Measurements from ENCODE around the gene RPS6KB1.

Gene RPS6KB1

GRCh38 chr17:59876107-59876506 lies 16.8 kb upstream of the RPS6KB1 start:
- H3K79me2 ChIP-seq (ENCODE audit: insufficient read depth, low read length): no peaks in the 10 kb centered on the region
- no peaks in the 10 kb centered on the region for H3K27me3 ChIP-seq (ENCODE audit: low read length)
- TF ChIP-seq CTCF (IDR thresholded peaks at IDR 0.05; ENCODE audit: insufficient read depth, low read length, poor library complexity, severe bottlenecking) (no peak), EZH2phosphoT487 (conservative IDR thresholded peaks at IDR 0.05; ENCODE audit: low read length) (no peak)
- no peaks in the 10 kb centered on the region for H3F3A ChIP-seq (ENCODE audit: insufficient read depth)
- no peak overlapping the region for H3K27ac ChIP-seq (ENCODE audit: low read depth, low read length)
- no peak overlapping the region for H3K9ac ChIP-seq (ENCODE audit: low read length)
- H3K4me3 ChIP-seq (ENCODE audit: insufficient read depth, low read length, poor library complexity, severe bottlenecking): no peak overlapping the region
- H3K9me3 ChIP-seq (ENCODE audit: insufficient read depth, low read length): no peaks in the 10 kb centered on the region
- H2AFZ ChIP-seq (ENCODE audit: low read depth, low read length, severe bottlenecking): no peak overlapping the region
- H3K36me3 ChIP-seq (ENCODE audit: low read length): 0 out of 2 replicates have a peak, but pooled peaks cover 2% of the 10 kb centered on the region
- no peaks in the 10 kb centered on the region for H3K9me2 ChIP-seq (replicated peaks; ENCODE audit: insufficient read depth, low read length)
- H4K20me1 ChIP-seq (ENCODE audit: low read depth, low read length): no peaks in the 10 kb centered on the region
- H3K4me2 ChIP-seq (ENCODE audit: low read depth, low read length, poor library complexity, severe bottlenecking): no peak overlapping the region

DNA sequence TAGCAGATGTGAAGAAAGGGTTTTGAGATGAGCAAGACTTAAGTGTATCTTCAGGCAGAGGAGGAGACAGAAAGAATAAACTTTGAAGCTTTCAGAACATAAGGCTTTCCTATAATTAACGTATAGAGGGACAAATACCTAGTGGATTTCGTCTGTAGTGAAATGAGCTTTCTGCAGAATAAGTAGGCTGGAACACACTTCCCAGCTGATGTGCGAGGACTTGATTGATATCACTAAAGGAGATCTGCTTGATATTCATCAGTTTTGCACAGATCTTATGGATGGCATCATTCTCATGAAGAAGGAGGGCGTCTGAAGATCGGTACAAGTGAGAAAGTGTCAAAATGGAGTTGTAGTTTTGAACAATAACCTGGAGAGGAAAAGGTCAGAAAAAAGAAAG lies 15.0 kb upstream of the RPS6KB1 start:
- Histone ChIP-seq H3K27ac (ENCODE audit: low read depth, low read length) (no peak overlapping the region), H3K9me2 (replicated peaks; ENCODE audit: insufficient read depth, low read length) (no peaks in the 10 kb centered on the region), H3F3A (ENCODE audit: insufficient read depth) (no peaks in the 10 kb centered on the region), H3K4me3 (ENCODE audit: insufficient read depth, low read length, poor library complexity, severe bottlenecking) (no peak overlapping the region), H4K20me1 (ENCODE audit: low read depth, low read length) (no peaks in the 10 kb centered on the region), H3K36me3 (ENCODE audit: low read length) (0 out of 2 replicates have a peak, but pooled peaks cover 2% of the 10 kb centered on the region), H3K9ac (ENCODE audit: low read length) (no peak overlapping the region), H3K9me3 (ENCODE audit: insufficient read depth, low read length) (no peaks in the 10 kb centered on the region), H3K79me2 (ENCODE audit: insufficient read depth, low read length) (no peaks in the 10 kb centered on the region), H3K4me2 (ENCODE audit: low read depth, low read length, poor library complexity, severe bottlenecking) (no peak overlapping the region), H3K27me3 (ENCODE audit: low read length) (no peaks in the 10 kb centered on the region), H2AFZ (ENCODE audit: low read depth, low read length, severe bottlenecking) (no peak overlapping the region)
- TF ChIP-seq EZH2phosphoT487 (conservative IDR thresholded peaks at IDR 0.05; ENCODE audit: low read length): no peak

DNA sequence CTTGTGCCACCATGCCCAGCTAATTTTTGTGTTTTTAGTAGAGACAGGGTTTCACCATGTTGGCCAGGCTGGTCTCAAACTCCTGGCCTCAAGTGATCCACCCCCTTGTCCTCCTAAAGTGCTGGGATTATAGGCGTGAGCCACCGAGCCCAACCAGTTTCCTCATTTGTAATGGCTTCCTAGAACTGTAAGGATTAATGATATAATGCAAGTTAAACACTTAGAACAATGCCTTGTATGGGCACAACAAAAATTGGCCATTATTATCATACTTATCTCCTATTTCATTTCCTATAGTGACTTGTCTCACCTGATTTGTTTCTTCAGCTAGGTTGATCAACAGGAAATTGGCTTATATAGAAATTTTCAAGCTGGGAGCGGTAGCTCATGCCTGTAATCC lies 14.3 kb upstream of the RPS6KB1 start:
- Histone ChIP-seq H2AFZ (ENCODE audit: low read depth, low read length, severe bottlenecking) (no peak overlapping the region), H3K9me2 (replicated peaks; ENCODE audit: insufficient read depth, low read length) (no peaks in the 10 kb centered on the region), H3K27ac (ENCODE audit: low read depth, low read length) (no peak overlapping the region), H4K20me1 (ENCODE audit: low read depth, low read length) (no peaks in the 10 kb centered on the region), H3K9ac (ENCODE audit: low read length) (no peak overlapping the region), H3K4me2 (ENCODE audit: low read depth, low read length, poor library complexity, severe bottlenecking) (no peak overlapping the region), H3K9me3 (ENCODE audit: insufficient read depth, low read length) (no peaks in the 10 kb centered on the region), H3K27me3 (ENCODE audit: low read length) (no peaks in the 10 kb centered on the region), H3F3A (ENCODE audit: insufficient read depth) (no peaks in the 10 kb centered on the region), H3K36me3 (ENCODE audit: low read length) (0 out of 2 replicates have a peak, but pooled peaks cover 2% of the 10 kb centered on the region), H3K4me3 (ENCODE audit: insufficient read depth, low read length, poor library complexity, severe bottlenecking) (no peak overlapping the region), H3K79me2 (ENCODE audit: insufficient read depth, low read length) (no peaks in the 10 kb centered on the region)
- no peak for TF ChIP-seq CTCF (IDR thresholded peaks at IDR 0.05; ENCODE audit: insufficient read depth, low read length, poor library complexity, severe bottlenecking)
- TF ChIP-seq EZH2phosphoT487 (conservative IDR thresholded peaks at IDR 0.05; ENCODE audit: low read length): no peak

GRCh38 chr17:59884861-59885260 lies 8.1 kb upstream of the RPS6KB1 start:
- H3F3A ChIP-seq (ENCODE audit: insufficient read depth): no peaks in the 10 kb centered on the region
- H4K20me1 ChIP-seq (ENCODE audit: low read depth, low read length): no peaks in the 10 kb centered on the region
- no peaks in the 10 kb centered on the region for H3K79me2 ChIP-seq (ENCODE audit: insufficient read depth, low read length)
- no peak overlapping the region for H3K9ac ChIP-seq (ENCODE audit: low read length)
- TF ChIP-seq EZH2phosphoT487 (conservative IDR thresholded peaks at IDR 0.05; ENCODE audit: low read length) (no peak), CTCF (IDR thresholded peaks at IDR 0.05; ENCODE audit: insufficient read depth, low read length, poor library complexity, severe bottlenecking) (no peak)
- H3K27ac ChIP-seq (ENCODE audit: low read depth, low read length): no peak overlapping the region
- H3K36me3 ChIP-seq (ENCODE audit: low read length): no peaks in the 10 kb centered on the region
- no peaks in the 10 kb centered on the region for H3K9me3 ChIP-seq (ENCODE audit: insufficient read depth, low read length)
- H3K27me3 ChIP-seq (ENCODE audit: low read length): no peaks in the 10 kb centered on the region
- H3K4me3 ChIP-seq (ENCODE audit: insufficient read depth, low read length, poor library complexity, severe bottlenecking): no peak overlapping the region
- no peak overlapping the region for H3K4me2 ChIP-seq (ENCODE audit: low read depth, low read length, poor library complexity, severe bottlenecking)
- H2AFZ ChIP-seq (ENCODE audit: low read depth, low read length, severe bottlenecking): no peak overlapping the region
- no peaks in the 10 kb centered on the region for H3K9me2 ChIP-seq (replicated peaks; ENCODE audit: insufficient read depth, low read length)
